GM20431 (cell line): Measurements from ENCODE around the gene FXYD7.
"Not testable (repeated sequence)": the region's sequence is repeated elsewhere in the genome, so short reads cannot be mapped to it uniquely, and the experiment has no call there.

ENCODE experiments used
- in situ Hi-C: fragments of 300-500 bp; cut with MseI, MboI; formaldehyde crosslinking; loops from one replicate; pipeline ENCODE4 v1.15.0; 2020; ENCODE audit warnings: low sequenced_read_pairs; ENCODE audit not compliant: unreplicated experiment

The FXYD7 gene

DNA sequence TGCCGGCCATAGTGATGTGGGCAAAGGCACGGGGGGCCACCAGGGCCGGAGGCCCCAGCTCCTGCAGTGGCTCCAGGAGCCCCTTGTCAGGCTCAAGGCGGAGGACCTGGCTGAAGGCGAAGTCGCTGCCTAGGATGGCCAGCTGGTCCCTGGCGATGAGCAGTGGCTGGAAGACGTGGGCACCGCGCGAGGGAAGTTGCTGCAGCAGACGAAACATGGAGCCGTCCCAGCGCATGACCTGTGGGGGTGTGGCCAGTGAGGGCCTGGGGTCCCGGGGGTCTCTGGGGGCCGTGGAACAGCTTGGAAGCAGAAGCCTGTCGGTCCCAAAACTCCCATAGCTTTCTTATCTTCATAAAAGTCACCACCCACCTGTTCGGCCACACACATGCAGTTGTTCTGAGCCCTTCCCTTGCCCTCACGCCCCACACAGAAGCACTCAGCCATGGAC, 17.8 kb upstream of the FXYD7 start:
- in situ Hi-C loops: no loop called here

DNA sequence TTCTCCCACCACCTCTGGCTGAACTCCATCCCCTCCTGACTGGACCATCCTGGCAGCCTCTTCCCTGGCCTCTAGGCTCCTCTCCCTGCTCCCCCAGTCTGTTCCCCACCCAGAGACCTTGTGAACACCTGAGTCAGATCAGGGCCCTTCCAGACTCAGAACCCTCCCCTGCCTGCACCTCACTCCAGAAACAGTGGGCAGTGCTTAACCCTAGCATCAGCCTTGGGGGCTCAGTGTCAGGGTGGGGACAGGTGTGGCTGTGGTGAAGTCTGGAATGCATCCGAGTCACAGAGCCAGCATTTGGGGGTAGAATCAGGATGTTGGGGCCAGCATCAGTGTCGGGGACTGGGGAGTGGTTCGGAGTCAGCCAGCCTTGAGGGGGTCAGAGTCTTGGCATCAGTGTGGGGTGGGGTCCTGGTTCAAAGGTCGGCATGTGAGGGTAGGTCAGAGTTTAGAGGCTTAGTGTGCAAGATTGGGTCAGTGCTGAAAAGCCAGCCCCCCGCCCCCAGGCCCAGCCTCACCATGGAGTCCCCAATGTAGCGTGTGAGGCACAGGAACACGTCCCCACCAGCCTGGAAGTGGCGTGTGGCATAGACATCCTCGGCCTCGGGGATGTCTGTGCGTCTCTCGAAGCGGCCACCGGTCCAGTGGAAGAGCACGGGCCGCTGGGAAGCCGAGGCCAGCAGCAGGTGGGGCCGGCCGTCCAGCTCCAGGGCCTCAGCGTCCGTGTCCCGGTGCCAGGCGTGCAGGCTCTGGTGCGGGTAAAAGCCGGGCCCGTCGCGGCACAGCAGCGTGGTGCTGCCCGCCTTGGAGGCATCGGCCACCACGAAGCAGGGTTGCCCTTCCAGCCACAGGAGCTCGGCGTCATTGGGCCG, 17.1 kb upstream of the FXYD7 start:
- in situ Hi-C loops: no loop called here

GRCh38 chr19:35126624-35126959, 16.5 kb upstream of the FXYD7 start:
- in situ Hi-C loops: no loop called here

- in situ Hi-C loops: no loop called here
Observed at GRCh38 chr19:35127871-35128270, 15.2 kb upstream of the FXYD7 start.

DNA sequence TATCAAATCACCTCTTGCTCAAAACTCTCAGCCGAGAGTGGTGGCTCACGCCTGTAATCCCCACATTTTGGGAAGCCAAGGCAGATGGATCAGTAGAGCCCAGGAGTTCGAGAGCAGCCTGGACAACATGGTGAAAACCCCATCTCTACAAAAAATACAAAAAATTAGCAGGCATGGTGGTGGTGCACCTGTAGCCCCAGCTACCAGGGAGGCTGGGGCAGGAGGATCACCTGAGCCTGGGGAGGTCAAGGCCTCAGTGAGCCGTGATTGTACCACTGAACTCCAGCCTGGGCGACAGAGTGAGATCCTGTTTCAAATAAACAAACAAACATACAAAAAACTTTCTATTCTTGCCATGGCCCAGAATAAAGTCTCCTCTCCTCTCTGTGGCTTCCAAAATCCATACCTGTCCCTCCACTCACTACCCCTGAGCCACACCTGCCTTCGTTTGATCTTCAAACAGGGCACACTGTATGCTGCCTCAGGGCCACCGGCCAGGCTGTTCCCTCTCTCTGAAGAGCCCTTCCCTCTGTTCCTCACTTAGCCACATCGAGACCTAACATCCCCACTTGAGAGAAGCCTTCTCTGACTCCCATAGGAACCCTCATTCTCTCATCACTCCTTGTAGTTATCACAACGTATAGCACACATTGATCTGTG, 14.5 kb upstream of the FXYD7 start:
- in situ Hi-C loops: no loop called here

GRCh38 chr19:35129724-35130274, 13.3 kb upstream of the FXYD7 start:
- in situ Hi-C loops: not testable (repeated sequence)

GRCh38 chr19:35130761-35131720, 12.0 kb upstream of the FXYD7 start:
- in situ Hi-C loops: no loop called here

DNA sequence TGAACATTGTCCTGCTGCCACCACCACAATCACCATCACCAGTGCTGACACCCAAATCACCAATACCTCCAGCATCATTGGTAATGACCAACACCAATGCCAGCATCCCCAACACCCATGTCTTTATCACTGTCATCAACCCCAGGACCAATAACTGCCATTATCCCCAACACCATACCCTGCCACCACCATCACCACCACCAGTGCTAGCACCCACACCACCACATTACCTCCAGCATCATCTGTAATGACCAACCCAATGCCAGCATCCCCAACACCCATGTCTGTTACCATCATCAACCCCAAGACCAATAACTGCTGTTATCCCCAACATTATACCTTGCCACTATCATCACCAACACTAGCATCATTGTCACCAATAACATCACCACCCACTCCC, 10.8 kb upstream of the FXYD7 start:
- in situ Hi-C loops: no loop called here

- in situ Hi-C loops: no loop called here
Observed at GRCh38 chr19:35133826-35134225, 9.2 kb upstream of the FXYD7 start.

- in situ Hi-C loops: no loop called here
Observed at GRCh38 chr19:35134601-35135242, 8.3 kb upstream of the FXYD7 start, which contains the start of gene LGI4. Gene LGI4 (minus strand): TSS chr19:35135059. CDS start chr19:35134680, 379 bp downstream.

GRCh38 chr19:35135389-35135909, 7.6 kb upstream of the FXYD7 start:
- in situ Hi-C loops: no loop called here

DNA sequence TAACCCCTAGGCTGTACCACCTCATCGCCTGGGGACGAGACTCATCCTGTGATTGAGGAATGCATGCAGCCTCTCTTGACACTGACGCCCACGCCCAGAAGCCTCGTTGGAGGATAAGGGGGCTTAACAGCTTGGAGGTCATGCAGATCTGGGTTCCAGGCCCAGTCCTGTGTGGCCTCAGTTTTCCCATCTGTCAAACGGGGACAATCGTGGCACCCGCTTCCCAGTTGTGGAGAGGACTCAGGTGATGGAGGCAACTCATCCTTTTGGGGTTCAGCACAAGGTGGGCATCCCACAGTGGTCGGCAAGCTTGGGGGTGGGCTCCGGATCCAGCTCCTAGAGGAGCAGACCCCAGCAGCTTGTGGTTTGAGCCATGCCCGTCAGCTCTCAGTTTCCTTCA, 6.8 kb upstream of the FXYD7 start:
- in situ Hi-C loops: no loop called here

GRCh38 chr19:35136977-35137702, 5.9 kb upstream of the FXYD7 start:
- in situ Hi-C loops: no loop called here

GRCh38 chr19:35138305-35138892, 4.7 kb upstream of the FXYD7 start, which contains the start of gene FXYD1:
Gene FXYD1 (plus strand): TSS chr19:35138824. CDS start chr19:35140080, 1,256 bp downstream.
- in situ Hi-C loops: no loop called here

DNA sequence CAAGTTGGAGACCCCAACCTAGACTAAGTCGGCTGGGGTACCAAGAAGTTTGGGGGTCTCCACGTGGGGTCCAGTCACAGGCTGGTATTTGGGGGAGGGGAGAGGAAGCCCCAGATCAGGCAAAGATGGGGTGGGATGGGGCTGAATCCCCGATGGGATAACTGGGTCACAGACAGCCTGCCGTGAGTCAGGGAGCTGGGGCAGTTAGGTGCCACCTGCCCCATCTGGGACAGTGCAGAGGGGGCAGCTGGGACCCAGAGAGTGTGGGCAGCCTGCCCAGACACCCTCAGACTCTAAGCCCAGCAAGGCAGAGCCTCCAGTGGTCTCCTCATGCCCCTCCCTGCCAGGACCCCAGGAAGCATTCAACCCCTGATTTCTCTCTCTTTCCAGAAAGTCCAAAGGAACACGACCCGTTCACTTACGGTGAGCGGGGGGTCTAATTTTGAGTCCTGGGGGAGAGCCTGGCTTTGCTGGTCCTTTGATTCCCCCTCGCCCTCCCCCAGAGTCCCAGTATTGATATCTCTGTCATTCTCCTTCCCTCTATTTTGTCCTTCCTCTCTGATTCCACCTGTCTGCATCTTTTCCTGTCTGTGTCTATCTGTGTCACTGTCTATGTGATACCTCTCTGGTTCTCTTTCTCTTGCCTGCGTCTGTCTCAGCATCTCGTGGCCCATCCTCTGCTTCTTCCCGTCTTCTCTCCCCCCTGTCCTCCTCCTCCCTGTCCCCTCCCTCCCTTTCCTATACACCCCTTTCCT, 2.7 kb upstream of the FXYD7 start:
- in situ Hi-C loops: no loop called here

- in situ Hi-C loops: no loop called here
Observed at GRCh38 chr19:35140962-35141836, 1.9 kb upstream of the FXYD7 start.
